ENCODE measurements around the gene S100A9. TPM values are rescaled to one million over a fixed set of nuclear protein-coding genes. Genes with fewer than 3 reads are reported as not detected.

The S100A9 gene
- total RNA-seq, 1 experiment from 2014 or later, result not detected

DNA sequence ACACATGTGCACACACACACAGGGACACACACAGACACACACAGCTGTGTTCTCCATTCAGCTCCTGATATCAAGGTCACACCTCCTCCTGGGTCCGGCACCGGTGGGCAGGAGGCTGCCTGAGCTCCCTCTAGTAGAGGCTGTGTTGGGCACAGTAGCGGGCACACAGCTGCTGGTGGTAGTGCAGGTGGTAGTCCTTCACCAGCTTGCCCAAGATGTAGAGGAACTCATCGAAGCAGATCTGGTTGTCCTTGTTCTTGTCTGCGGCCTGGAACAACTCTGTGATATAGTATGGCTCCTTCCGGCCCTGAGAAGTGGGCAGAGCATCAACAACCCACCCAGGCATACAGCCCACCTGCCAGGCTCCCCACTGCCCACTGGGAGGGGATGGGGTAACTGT, 38.8 kb downstream of the S100A9 start:
- Histone ChIP-seq H4K8ac (replicated peaks; ENCODE audit: insufficient read length, low read depth, low read length) (no peak overlapping the region), H3K4me2 (ENCODE audit: insufficient read depth, insufficient read length, low read length) (no peak overlapping the region), H3T11ph (ENCODE audit: low read length) (no peak overlapping the region), H3K14ac (ENCODE audit: insufficient read depth, low read length) (no peak overlapping the region; the same call in 1 of the 2 replicates), H3K79me2 (ENCODE audit: insufficient read depth, low read length) (no peaks in the 10 kb centered on the region), H3K9me3 (ENCODE audit: control insufficient read depth, low read depth, low read length) (no peaks in the 10 kb centered on the region), H2BK120ac (ENCODE audit: low read depth, low read length, poor library complexity, severe bottlenecking) (no peak overlapping the region), H3K56ac (ENCODE audit: insufficient read length, low read depth, low read length) (no peak overlapping the region), H3K23me2 (ENCODE audit: insufficient read length, low read depth, low read length, poor library complexity, severe bottlenecking) (no peaks in the 10 kb centered on the region), H2BK12ac (ENCODE audit: insufficient read length, low read depth, low read length) (no peak overlapping the region), H3K18ac (ENCODE audit: insufficient read length, low read depth, low read length) (no peak overlapping the region), H3K27me3 (ENCODE audit: insufficient read depth, low read length) (no peaks in the 10 kb centered on the region), H4K5ac (ENCODE audit: insufficient read length, low read depth, low read length) (no peak overlapping the region), H2BK15ac (ENCODE audit: low read depth, low read length) (no peak overlapping the region), H3K79me1 (ENCODE audit: insufficient read depth, low read depth, low read length, poor library complexity, severe bottlenecking) (no peaks in the 10 kb centered on the region), H2AK5ac (ENCODE audit: insufficient read length, low read length) (no peak overlapping the region), H3K4me1 (ENCODE audit: insufficient read depth, low read length) (no peaks in the 10 kb centered on the region), H4K91ac (ENCODE audit: insufficient read length, low read depth, low read length) (no peak overlapping the region), H2BK20ac (ENCODE audit: low read depth, low read length, poor library complexity, severe bottlenecking) (no peak overlapping the region), H2AFZ (ENCODE audit: low read length) (no peak overlapping the region), H3K9ac (ENCODE audit: extremely low read depth, insufficient read length, low read length) (no peak overlapping the region), H4K20me1 (ENCODE audit: control insufficient read depth, insufficient read depth, insufficient read length) (no peaks in the 10 kb centered on the region), H2BK5ac (ENCODE audit: insufficient read length, low read length) (no peak overlapping the region), H3K23ac (ENCODE audit: insufficient read length, low read depth, low read length) (no peak overlapping the region), H3K4ac (ENCODE audit: low read depth, low read length) (no peak overlapping the region), H3K27ac (ENCODE audit: insufficient read length, low read depth, low read length) (no peak overlapping the region)
- peaks cover 0 to 2% of the 10 kb centered on the region in 2 experiments; a peak in 1 of 4 replicates for H3K4me1 Mint-ChIP-seq
- no peaks in the 10 kb centered on the region for H3K9me3 Mint-ChIP-seq
- H3K27ac Mint-ChIP-seq, result no peak overlapping the region
- TF ChIP-seq, protein P1, sequence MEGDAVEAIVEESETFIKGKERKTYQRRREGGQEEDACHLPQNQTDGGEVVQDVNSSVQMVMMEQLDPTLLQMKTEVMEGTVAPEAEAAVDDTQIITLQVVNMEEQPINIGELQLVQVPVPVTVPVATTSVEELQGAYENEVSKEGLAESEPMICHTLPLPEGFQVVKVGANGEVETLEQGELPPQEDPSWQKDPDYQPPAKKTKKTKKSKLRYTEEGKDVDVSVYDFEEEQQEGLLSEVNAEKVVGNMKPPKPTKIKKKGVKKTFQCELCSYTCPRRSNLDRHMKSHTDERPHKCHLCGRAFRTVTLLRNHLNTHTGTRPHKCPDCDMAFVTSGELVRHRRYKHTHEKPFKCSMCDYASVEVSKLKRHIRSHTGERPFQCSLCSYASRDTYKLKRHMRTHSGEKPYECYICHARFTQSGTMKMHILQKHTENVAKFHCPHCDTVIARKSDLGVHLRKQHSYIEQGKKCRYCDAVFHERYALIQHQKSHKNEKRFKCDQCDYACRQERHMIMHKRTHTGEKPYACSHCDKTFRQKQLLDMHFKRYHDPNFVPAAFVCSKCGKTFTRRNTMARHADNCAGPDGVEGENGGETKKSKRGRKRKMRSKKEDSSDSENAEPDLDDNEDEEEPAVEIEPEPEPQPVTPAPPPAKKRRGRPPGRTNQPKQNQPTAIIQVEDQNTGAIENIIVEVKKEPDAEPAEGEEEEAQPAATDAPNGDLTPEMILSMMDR (conservative IDR thresholded peaks at IDR 0.05), result no peak
- H3K36me3 Mint-ChIP-seq (ENCODE audit: insufficient read depth in 1 of 3, low read depth in 3 of 3), result no peaks in the 10 kb centered on the region; a peak in 1 of 7 replicates
- peaks cover 9% of the 10 kb centered on the region for H3K27me3 Mint-ChIP-seq (ENCODE audit: low read depth)
- no CpG with 5 or more reads among the region's 6 CpGs for WGBS (ENCODE audit: extremely low coverage, insufficient read length, low lambda C conversion rate)
- no peak overlapping the region for H3K4me3 Mint-ChIP-seq
- DNase-seq, result peak; percentile 4

Measured in H9 (cell line).